Measurements from ENCODE around the gene KDM4D. TPM values are rescaled to one million over a fixed set of nuclear protein-coding genes. Genes with fewer than 3 reads are reported as not detected.

KDM4D gene
- polyA plus RNA-seq, 3 donors = 0.03 to 0.16 TPM; not detected in 1

DNA sequence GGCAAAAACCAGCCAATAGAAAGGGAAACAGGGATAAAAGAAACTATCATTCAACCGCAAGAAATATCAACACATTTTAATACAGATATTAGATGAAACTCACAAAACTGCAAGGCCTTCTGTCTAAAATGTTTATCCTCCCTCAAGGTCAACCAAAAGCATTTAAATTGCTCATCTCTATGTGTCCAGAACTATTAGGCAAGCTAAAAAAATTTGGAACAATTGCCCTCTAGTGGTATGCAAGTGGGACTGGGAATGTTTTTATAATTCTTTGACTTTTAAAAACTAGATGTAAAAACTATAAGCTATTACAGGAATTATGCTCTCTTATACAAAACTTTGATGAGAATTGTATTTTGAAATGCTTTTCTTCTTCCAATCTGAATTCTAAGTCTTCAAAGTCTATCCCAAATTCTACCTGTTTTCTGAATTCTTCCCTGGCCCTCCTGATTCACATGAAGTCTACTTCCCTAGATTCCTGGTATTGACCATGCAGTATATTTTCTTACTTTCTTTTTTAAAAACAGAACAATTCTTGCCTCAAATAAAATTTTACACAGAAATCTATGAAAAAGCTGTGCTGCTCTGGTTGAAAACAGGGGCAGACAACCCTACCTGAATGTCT, 5.1 kb upstream of the KDM4D start:
- H3K4me1 ChIP-seq (ENCODE audit: control insufficient read depth in 1 of 2, insufficient read depth in 2 of 2, low read length in 2 of 2) = peaks cover 9 to 10% of the 10 kb centered on the region in 2 donors
- peaks cover 5% of the 10 kb centered on the region for H3K4me1 Mint-ChIP-seq
- H3K27me3 Mint-ChIP-seq (ENCODE audit: low read depth in 3 of 3) = no peaks in the 10 kb centered on the region
- no peaks in the 10 kb centered on the region for H3K27me3 ChIP-seq (ENCODE audit: control insufficient read depth in 2 of 2, insufficient read depth in 2 of 2, low read length in 2 of 2)
- H3K9ac ChIP-seq (ENCODE audit: insufficient read depth, low read length, poor library complexity, severe bottlenecking) = no peak overlapping the region
- H3K36me3 Mint-ChIP-seq = peaks cover 75 to 79% of the 10 kb centered on the region in 2 donors
- TF ChIP-seq, protein P1, sequence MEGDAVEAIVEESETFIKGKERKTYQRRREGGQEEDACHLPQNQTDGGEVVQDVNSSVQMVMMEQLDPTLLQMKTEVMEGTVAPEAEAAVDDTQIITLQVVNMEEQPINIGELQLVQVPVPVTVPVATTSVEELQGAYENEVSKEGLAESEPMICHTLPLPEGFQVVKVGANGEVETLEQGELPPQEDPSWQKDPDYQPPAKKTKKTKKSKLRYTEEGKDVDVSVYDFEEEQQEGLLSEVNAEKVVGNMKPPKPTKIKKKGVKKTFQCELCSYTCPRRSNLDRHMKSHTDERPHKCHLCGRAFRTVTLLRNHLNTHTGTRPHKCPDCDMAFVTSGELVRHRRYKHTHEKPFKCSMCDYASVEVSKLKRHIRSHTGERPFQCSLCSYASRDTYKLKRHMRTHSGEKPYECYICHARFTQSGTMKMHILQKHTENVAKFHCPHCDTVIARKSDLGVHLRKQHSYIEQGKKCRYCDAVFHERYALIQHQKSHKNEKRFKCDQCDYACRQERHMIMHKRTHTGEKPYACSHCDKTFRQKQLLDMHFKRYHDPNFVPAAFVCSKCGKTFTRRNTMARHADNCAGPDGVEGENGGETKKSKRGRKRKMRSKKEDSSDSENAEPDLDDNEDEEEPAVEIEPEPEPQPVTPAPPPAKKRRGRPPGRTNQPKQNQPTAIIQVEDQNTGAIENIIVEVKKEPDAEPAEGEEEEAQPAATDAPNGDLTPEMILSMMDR (IDR thresholded peaks at IDR 0.05) = peak; percentile 65
- no peak overlapping the region for H3K27ac Mint-ChIP-seq
- H2AFZ ChIP-seq (ENCODE audit: insufficient read depth, low read depth, low read length, poor library complexity, severe bottlenecking) = no peak overlapping the region
- H3K4me3 ChIP-seq (replicated peaks in 1 of 3; ENCODE audit: low read depth in 2 of 3, low read length in 3 of 3) = no peak overlapping the region
- peaks cover 10% of the 10 kb centered on the region for H4K20me1 ChIP-seq (ENCODE audit: insufficient read depth, low read length)
- intact Hi-C loops (cut with micrococcal nuclease) = loop anchor here in 1 of 2 donors (5.0 kb wide), 1 partner anchor 346 kb away; no protein-coding TSS in a partner anchor
- peaks cover 17% of the 10 kb centered on the region for H3K79me2 ChIP-seq (ENCODE audit: insufficient read depth, low read length)
- H3K9me3 ChIP-seq (replicated peaks in 1 of 2; ENCODE audit: control insufficient read depth in 1 of 2, insufficient read depth in 1 of 2, low read length in 2 of 2) = no peaks in the 10 kb centered on the region
- H3K4me3 Mint-ChIP-seq = no peak overlapping the region
- DNase-seq = no peak
- no CpG with 5 or more reads among the region's 1 CpG for WGBS (ENCODE audit: insufficient coverage)
- H3K27ac ChIP-seq (ENCODE audit: low read depth in 1 of 2, low read length in 2 of 2) = no peak overlapping the region
- H3K36me3 ChIP-seq (replicated peaks in 1 of 2; ENCODE audit: control insufficient read depth in 1 of 2, insufficient read depth in 2 of 2, low read length in 2 of 2) = peaks cover 79 to 86% of the 10 kb centered on the region in 2 donors
- H3K9me3 Mint-ChIP-seq = peaks cover 0 to 3% (median 0%) of the 10 kb centered on the region in 7 donors
- H3K4me2 ChIP-seq (replicated peaks; ENCODE audit: extremely low read depth, low read length, poor library complexity, severe bottlenecking) = no peak overlapping the region

DNA sequence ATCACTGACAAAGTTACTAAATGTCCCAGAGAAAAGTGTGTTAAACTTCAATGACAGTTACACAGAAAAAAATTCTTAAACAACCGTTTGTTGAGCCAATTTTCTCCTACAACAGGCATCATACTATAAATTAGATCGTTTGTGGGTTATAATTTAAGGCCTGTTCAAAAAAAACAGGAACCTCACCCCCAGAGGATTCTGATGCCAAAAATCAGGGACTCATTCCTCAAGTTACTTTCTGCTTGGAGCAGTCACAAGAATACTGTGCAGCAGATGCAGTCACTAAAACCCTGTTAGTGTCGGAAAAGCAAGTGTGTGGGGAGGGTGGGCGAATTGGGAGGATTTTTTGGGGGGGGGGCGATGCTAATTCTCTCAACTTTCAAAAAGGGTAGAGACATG, 810 bp upstream of the KDM4D start:
- H4K20me1 ChIP-seq (ENCODE audit: insufficient read depth, low read length) = no peaks in the 10 kb centered on the region
- peak overlapping the region; percentile 67 to 93 (median 91) for H3K4me3 ChIP-seq (replicated peaks in 1 of 3; ENCODE audit: low read depth in 2 of 3, low read length in 3 of 3)
- H2AFZ ChIP-seq (ENCODE audit: insufficient read depth, low read depth, low read length, poor library complexity, severe bottlenecking) = peak overlapping the region; percentile 98
- H3K4me2 ChIP-seq (replicated peaks; ENCODE audit: extremely low read depth, low read length, poor library complexity, severe bottlenecking) = peak overlapping the region; percentile 90
- H3K4me1 Mint-ChIP-seq = peaks cover 5% of the 10 kb centered on the region
- no CpG with 5 or more reads among the region's 5 CpGs for whole genome bisulfite sequencing (ENCODE audit: insufficient coverage)
- H3K36me3 Mint-ChIP-seq = peaks cover 41 to 43% of the 10 kb centered on the region in 2 donors
- DNase-seq = no peak
- H3K27ac Mint-ChIP-seq = peak overlapping the region; percentile 92 to 99 (median 95)
- H3K27ac ChIP-seq (ENCODE audit: low read depth in 1 of 2, low read length in 2 of 2) = peak overlapping the region; percentile 71 to 94
- peak overlapping the region; percentile 92 for H3K9ac ChIP-seq (ENCODE audit: insufficient read depth, low read length, poor library complexity, severe bottlenecking)
- peaks cover 0 to 2% of the 10 kb centered on the region in 2 donors for H3K27me3 ChIP-seq (ENCODE audit: control insufficient read depth in 2 of 2, insufficient read depth in 2 of 2, low read length in 2 of 2)
- H3K9me3 ChIP-seq (replicated peaks in 1 of 2; ENCODE audit: control insufficient read depth in 1 of 2, insufficient read depth in 1 of 2, low read length in 2 of 2) = no peaks in the 10 kb centered on the region
- TF ChIP-seq, protein P1 (IDR thresholded peaks at IDR 0.05) = no peak
- H3K27me3 Mint-ChIP-seq (ENCODE audit: low read depth in 3 of 3) = peaks cover 0 to 4% (median 2%) of the 10 kb centered on the region in 3 donors
- H3K4me3 Mint-ChIP-seq = peak overlapping the region; percentile 96 to 100
- peaks cover 39 to 44% of the 10 kb centered on the region in 2 donors for H3K36me3 ChIP-seq (replicated peaks in 1 of 2; ENCODE audit: control insufficient read depth in 1 of 2, insufficient read depth in 2 of 2, low read length in 2 of 2)
- H3K4me1 ChIP-seq (ENCODE audit: control insufficient read depth in 1 of 2, insufficient read depth in 2 of 2, low read length in 2 of 2) = peaks cover 12 to 16% of the 10 kb centered on the region in 2 donors
- intact Hi-C loops (cut with micrococcal nuclease) = loop anchor here (5.0 kb wide), 1 partner anchor 815 kb away; the partner anchor contains the start of gene FAM76B (in 2 of the 2)
- H3K9me3 Mint-ChIP-seq = peaks cover 0 to 5% (median 0%) of the 10 kb centered on the region in 7 donors
- peaks cover 17% of the 10 kb centered on the region for H3K79me2 ChIP-seq (ENCODE audit: insufficient read depth, low read length)

Data from CD14-positive monocyte (primary cell).